GM23338 (cell line): ENCODE measurements around the gene SSTR4. TPM values are rescaled to one million over a fixed set of nuclear protein-coding genes. Genes with fewer than 3 reads are reported as not detected.

Experiments
- ATAC-seq: fragments of 200-7000 bp; cut with Tn5 transposase; 3 replicates; pipeline ENCODE4 v1.9.1; 2020
- DNase-seq: peaks from one replicate; pipeline ENCODE4 v3.0.0-alpha.2; 2015; ENCODE audit warnings: low spot score
- H2AFZ ChIP-seq: fragments of 200-600 bp; sonication (generic); 2 replicates; pipeline ENCODE4 v1.8.0; 2016; ENCODE audit warnings: antibody characterized with exemption, mild to moderate bottlenecking, moderate library complexity
- H3F3A ChIP-seq: fragments of 200-600 bp; sonication (generic); replicated peaks from 2 replicates; pipeline ENCODE4 v1.8.0; 2017; ENCODE audit warnings: antibody characterized with exemption, mixed run types, low read depth
- H3K27ac ChIP-seq: fragments of 200-600 bp; sonication (generic); 2 replicates; pipeline ENCODE4 v1.6.1; 2016; ENCODE audit warnings: low read depth
- H3K27me3 ChIP-seq: fragments of 200-600 bp; sonication (generic); 2 replicates; pipeline ENCODE4 v1.8.0; 2016; ENCODE audit warnings: mild to moderate bottlenecking, mixed run types, moderate library complexity; ENCODE audit not compliant: insufficient read depth
- H3K36me3 ChIP-seq: fragments of 200-600 bp; sonication (generic); 2 replicates; pipeline ENCODE4 v1.8.0; 2016; ENCODE audit warnings: mild to moderate bottlenecking; ENCODE audit not compliant: insufficient read depth
- H3K4me1 ChIP-seq: fragments of 200-600 bp; sonication (generic); 2 replicates; pipeline ENCODE4 v1.8.0; 2016; ENCODE audit warnings: mild to moderate bottlenecking, moderate library complexity; ENCODE audit not compliant: insufficient read depth
- H3K4me2 ChIP-seq: fragments of 200-600 bp; sonication (generic); 2 replicates; pipeline ENCODE4 v1.7.1; 2017; ENCODE audit warnings: mixed run types
- H3K4me3 ChIP-seq: fragments of 200-600 bp; sonication (generic); 2 replicates; pipeline ENCODE4 v1.6.1; 2016; ENCODE audit warnings: mixed run types
- H3K79me2 ChIP-seq: fragments of 200-600 bp; sonication (generic); replicated peaks from 2 replicates; pipeline ENCODE4 v1.8.0; 2017; ENCODE audit warnings: mild to moderate bottlenecking; ENCODE audit not compliant: insufficient read depth
- H3K9me2 ChIP-seq: fragments of 200-600 bp; sonication (generic); 2 replicates; pipeline ENCODE4 v1.8.0; 2017; ENCODE audit not compliant: insufficient read depth
- H4K20me1 ChIP-seq: fragments of 200-600 bp; sonication (generic); replicated peaks from 2 replicates; pipeline ENCODE4 v1.8.0; 2017; ENCODE audit warnings: mild to moderate bottlenecking; ENCODE audit not compliant: insufficient read depth
- H3K27ac Mint-ChIP-seq: 2 replicates; pipeline ENCODE4 v1.8.0; 2020; ENCODE audit warnings: inconsistent platforms, mild to moderate bottlenecking, moderate library complexity, mixed read lengths
- H3K27me3 Mint-ChIP-seq: 3 replicates; pipeline ENCODE4 v1.8.0; 2022; ENCODE audit warnings: low read depth, mild to moderate bottlenecking, moderate library complexity, mixed read lengths, inconsistent platforms; ENCODE audit not compliant: insufficient read depth, poor library complexity
- H3K36me3 Mint-ChIP-seq: 3 replicates; pipeline ENCODE4 v1.8.0; 2021; ENCODE audit warnings: low read depth, mild to moderate bottlenecking, inconsistent platforms, moderate library complexity, mixed read lengths
- H3K4me1 Mint-ChIP-seq: 3 replicates; pipeline ENCODE4 v1.8.0; 2020; ENCODE audit warnings: mild to moderate bottlenecking, inconsistent platforms, mixed read lengths
- H3K4me3 Mint-ChIP-seq: 3 replicates; pipeline ENCODE4 v1.8.0; 2021; ENCODE audit warnings: moderate library complexity, mild to moderate bottlenecking, inconsistent platforms, mixed read lengths
- H3K9me3 Mint-ChIP-seq: 3 replicates; pipeline ENCODE4 v1.8.0; 2020; ENCODE audit warnings: moderate library complexity, mild to moderate bottlenecking, inconsistent platforms, mixed read lengths
- CREB1 ChIP-seq: fragments of 250-450 bp; sonication (Bioruptor Pico); IDR thresholded peaks from 2 replicates; pipeline ENCODE4 v1.5.0; 2020; ENCODE audit warnings: low read depth, mild to moderate bottlenecking, moderate library complexity
- EZH2 ChIP-seq: fragments of 200-600 bp; sonication (generic); IDR thresholded peaks from one replicate; pipeline ENCODE4 v1.8.0; 2017; ENCODE audit warnings: antibody characterized with exemption, mild to moderate bottlenecking, low read depth; ENCODE audit not compliant: unreplicated experiment
- JUNB ChIP-seq: IDR thresholded peaks from one replicate; pipeline ENCODE4 v1.6.1; 2016; ENCODE audit warnings: antibody characterized with exemption; ENCODE audit not compliant: unreplicated experiment
- NANOG ChIP-seq: IDR thresholded peaks from 2 replicates; pipeline ENCODE4 v1.6.1; 2016; ENCODE audit warnings: antibody characterized with exemption, borderline replicate concordance
- POLR2AphosphoS5 ChIP-seq: IDR thresholded peaks from 2 replicates; pipeline ENCODE4 v1.6.1; 2016; ENCODE audit warnings: antibody characterized with exemption, low read depth
- STAT1 ChIP-seq: IDR thresholded peaks from one replicate; pipeline ENCODE4 v1.6.1; 2016; ENCODE audit warnings: antibody characterized with exemption; ENCODE audit not compliant: unreplicated experiment
- ZNF331 ChIP-seq: fragments of 250-450 bp; sonication (Bioruptor Pico); IDR thresholded peaks from 2 replicates; pipeline ENCODE4 v1.5.0; 2020; ENCODE audit warnings: low read depth, mild to moderate bottlenecking, moderate library complexity
- long read RNA-seq: library from polyadenylated mRNA; unstranded; transcript quantifications from one replicate; pipeline ENCODE4 v2.0.0, GENCODE V29; 2020; ENCODE audit not compliant: unreplicated experiment
- polyA plus RNA-seq: library from polyadenylated mRNA; unstranded; fragments of >200 nt; fragmentation: Nextera tagmentation; extraction: Ambion mirVana; gene quantifications from 2 replicates; pipeline ENCODE4 v1.2.1, GENCODE V29; 2016
- total RNA-seq: library from RNA; depleted of rRNA; stranded (reverse); fragments of >200 nt; shearing (Covaris generic); gene quantifications from 2 replicates; pipeline ENCODE4 v1.2.3, GENCODE V29; 2014; rRNA removed
- TF ChIP-seq, protein P1 (sequence below): IDR thresholded peaks from 2 replicates; pipeline ENCODE4 v1.6.1; 2016; ENCODE audit warnings: antibody characterized with exemption
- TF ChIP-seq, protein P2 (sequence below): IDR thresholded peaks from one replicate; pipeline ENCODE4 v1.6.1; 2018; ENCODE audit warnings: antibody characterized with exemption; ENCODE audit not compliant: unreplicated experiment
- TF ChIP-seq, protein P3 (sequence below), 2 experiments: fragments of 200-600 bp in 1 of 2; sonication (generic) in 1 of 2; conservative IDR thresholded peaks; 2 replicates each; pipeline versions ENCODE4 v1.5.1 to v1.6.1; 2016 to 2017; ENCODE audit warnings: antibody characterized with exemption in 2 of 2, low read depth in 2 of 2, mild to moderate bottlenecking in 2 of 2, moderate library complexity in 1 of 2
- TF ChIP-seq, protein P4 (sequence below): fragments of 250-450 bp; sonication (Bioruptor Pico); IDR thresholded peaks from 2 replicates; pipeline ENCODE4 v1.5.0; 2020; ENCODE audit warnings: mild to moderate bottlenecking, moderate library complexity

The SSTR4 gene, protein sequence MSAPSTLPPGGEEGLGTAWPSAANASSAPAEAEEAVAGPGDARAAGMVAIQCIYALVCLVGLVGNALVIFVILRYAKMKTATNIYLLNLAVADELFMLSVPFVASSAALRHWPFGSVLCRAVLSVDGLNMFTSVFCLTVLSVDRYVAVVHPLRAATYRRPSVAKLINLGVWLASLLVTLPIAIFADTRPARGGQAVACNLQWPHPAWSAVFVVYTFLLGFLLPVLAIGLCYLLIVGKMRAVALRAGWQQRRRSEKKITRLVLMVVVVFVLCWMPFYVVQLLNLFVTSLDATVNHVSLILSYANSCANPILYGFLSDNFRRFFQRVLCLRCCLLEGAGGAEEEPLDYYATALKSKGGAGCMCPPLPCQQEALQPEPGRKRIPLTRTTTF
- total RNA-seq, result not detected in 2 replicates
- not detected in 2 replicates for polyA plus RNA-seq
- long read RNA-seq, result 0 reads

DNA sequence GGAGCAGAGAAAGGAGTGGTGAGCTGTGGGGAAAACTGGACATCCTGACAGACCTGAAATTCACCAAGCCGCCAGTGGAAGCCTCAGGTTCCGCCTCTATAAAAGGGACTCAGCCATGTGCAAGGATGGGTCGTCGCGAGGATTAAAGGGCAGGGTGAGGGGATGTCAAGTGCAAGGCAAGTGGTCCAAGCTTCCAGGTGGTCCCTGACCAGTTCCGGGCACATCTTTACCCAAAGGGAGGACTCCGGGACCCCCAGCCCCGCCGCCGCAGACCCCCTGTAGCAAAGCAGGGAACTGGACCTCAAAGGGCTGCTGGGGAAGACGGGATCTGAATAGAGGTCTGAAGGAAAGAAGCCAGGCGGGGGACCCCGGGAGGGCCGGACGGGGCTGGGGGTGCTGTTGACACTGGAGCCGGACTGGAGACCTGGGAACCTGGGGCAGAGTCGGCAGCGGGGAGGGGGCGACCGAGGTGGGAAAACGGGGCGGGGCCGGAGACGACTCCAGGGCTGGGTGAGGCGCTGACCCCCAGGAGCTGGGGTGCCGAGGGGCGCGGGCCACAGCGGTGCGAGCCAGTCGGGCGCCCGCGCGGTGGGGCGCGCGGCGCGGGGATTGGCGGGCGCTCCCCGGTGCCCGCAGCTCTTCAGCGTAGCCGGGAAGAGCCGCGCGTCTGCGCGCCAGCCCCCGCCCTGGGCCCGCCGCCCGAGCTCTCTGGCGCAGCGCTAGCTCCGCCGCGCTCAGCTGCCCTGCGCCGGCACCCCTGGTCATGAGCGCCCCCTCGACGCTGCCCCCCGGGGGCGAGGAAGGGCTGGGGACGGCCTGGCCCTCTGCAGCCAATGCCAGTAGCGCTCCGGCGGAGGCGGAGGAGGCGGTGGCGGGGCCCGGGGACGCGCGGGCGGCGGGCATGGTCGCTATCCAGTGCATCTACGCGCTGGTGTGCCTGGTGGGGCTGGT lies at the start of gene SSTR4:
TSS of gene SSTR4 (plus strand) at position 592 of the 951 bp plus-strand sequence. CDS start at position 764, 172 bp downstream.
- Histone ChIP-seq H3K79me2 (no peaks in the 10 kb centered on the region), H2AFZ (peak within 1 kb of the TSS; percentile 52; the same call in 1 of the 2 replicates), H3F3A (no peaks in the 10 kb centered on the region), H3K27ac (no peak within 1 kb of the TSS), H3K4me2 (peak within 1 kb of the TSS; percentile 78), H3K9me2 (no peaks in the 10 kb centered on the region), H3K4me3 (peak within 1 kb of the TSS; percentile 54), H4K20me1 (no peaks in the 10 kb centered on the region), H3K27me3 (peaks cover 54% of the 10 kb centered on the region), H3K36me3 (no peaks in the 10 kb centered on the region), H3K4me1 (no peaks in the 10 kb centered on the region)
- Mint-ChIP-seq H3K4me1 (peaks cover 3% of the 10 kb centered on the region; the same call in 2 of the 3 replicates), H3K27me3 (peaks cover 44% of the 10 kb centered on the region), H3K9me3 (no peaks in the 10 kb centered on the region), H3K27ac (no peak within 1 kb of the TSS), H3K4me3 (peak within 1 kb of the TSS; percentile 52), H3K36me3 (no peaks in the 10 kb centered on the region)
- DNase-seq (peak; percentile 49), ATAC-seq (peak; percentile 93)
- TF ChIP-seq ZNF331 (CRISPR knock-in tag) (no peak), EZH2 (no peak), JUNB (no peak), STAT1 (no peak), NANOG (no peak), POLR2AphosphoS5 (no peak), CREB1 (CRISPR knock-in tag) (no peak)
- TF ChIP-seq, protein P1, sequence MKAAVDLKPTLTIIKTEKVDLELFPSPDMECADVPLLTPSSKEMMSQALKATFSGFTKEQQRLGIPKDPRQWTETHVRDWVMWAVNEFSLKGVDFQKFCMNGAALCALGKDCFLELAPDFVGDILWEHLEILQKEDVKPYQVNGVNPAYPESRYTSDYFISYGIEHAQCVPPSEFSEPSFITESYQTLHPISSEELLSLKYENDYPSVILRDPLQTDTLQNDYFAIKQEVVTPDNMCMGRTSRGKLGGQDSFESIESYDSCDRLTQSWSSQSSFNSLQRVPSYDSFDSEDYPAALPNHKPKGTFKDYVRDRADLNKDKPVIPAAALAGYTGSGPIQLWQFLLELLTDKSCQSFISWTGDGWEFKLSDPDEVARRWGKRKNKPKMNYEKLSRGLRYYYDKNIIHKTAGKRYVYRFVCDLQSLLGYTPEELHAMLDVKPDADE, result no peak
- TF ChIP-seq, protein P2, sequence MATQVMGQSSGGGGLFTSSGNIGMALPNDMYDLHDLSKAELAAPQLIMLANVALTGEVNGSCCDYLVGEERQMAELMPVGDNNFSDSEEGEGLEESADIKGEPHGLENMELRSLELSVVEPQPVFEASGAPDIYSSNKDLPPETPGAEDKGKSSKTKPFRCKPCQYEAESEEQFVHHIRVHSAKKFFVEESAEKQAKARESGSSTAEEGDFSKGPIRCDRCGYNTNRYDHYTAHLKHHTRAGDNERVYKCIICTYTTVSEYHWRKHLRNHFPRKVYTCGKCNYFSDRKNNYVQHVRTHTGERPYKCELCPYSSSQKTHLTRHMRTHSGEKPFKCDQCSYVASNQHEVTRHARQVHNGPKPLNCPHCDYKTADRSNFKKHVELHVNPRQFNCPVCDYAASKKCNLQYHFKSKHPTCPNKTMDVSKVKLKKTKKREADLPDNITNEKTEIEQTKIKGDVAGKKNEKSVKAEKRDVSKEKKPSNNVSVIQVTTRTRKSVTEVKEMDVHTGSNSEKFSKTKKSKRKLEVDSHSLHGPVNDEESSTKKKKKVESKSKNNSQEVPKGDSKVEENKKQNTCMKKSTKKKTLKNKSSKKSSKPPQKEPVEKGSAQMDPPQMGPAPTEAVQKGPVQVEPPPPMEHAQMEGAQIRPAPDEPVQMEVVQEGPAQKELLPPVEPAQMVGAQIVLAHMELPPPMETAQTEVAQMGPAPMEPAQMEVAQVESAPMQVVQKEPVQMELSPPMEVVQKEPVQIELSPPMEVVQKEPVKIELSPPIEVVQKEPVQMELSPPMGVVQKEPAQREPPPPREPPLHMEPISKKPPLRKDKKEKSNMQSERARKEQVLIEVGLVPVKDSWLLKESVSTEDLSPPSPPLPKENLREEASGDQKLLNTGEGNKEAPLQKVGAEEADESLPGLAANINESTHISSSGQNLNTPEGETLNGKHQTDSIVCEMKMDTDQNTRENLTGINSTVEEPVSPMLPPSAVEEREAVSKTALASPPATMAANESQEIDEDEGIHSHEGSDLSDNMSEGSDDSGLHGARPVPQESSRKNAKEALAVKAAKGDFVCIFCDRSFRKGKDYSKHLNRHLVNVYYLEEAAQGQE, result no peak
- TF ChIP-seq, protein P3, sequence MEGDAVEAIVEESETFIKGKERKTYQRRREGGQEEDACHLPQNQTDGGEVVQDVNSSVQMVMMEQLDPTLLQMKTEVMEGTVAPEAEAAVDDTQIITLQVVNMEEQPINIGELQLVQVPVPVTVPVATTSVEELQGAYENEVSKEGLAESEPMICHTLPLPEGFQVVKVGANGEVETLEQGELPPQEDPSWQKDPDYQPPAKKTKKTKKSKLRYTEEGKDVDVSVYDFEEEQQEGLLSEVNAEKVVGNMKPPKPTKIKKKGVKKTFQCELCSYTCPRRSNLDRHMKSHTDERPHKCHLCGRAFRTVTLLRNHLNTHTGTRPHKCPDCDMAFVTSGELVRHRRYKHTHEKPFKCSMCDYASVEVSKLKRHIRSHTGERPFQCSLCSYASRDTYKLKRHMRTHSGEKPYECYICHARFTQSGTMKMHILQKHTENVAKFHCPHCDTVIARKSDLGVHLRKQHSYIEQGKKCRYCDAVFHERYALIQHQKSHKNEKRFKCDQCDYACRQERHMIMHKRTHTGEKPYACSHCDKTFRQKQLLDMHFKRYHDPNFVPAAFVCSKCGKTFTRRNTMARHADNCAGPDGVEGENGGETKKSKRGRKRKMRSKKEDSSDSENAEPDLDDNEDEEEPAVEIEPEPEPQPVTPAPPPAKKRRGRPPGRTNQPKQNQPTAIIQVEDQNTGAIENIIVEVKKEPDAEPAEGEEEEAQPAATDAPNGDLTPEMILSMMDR (conservative IDR thresholded peaks at IDR 0.05; ENCODE audit: low read depth in 2 of 2), result no peak
- TF ChIP-seq, protein P4, sequence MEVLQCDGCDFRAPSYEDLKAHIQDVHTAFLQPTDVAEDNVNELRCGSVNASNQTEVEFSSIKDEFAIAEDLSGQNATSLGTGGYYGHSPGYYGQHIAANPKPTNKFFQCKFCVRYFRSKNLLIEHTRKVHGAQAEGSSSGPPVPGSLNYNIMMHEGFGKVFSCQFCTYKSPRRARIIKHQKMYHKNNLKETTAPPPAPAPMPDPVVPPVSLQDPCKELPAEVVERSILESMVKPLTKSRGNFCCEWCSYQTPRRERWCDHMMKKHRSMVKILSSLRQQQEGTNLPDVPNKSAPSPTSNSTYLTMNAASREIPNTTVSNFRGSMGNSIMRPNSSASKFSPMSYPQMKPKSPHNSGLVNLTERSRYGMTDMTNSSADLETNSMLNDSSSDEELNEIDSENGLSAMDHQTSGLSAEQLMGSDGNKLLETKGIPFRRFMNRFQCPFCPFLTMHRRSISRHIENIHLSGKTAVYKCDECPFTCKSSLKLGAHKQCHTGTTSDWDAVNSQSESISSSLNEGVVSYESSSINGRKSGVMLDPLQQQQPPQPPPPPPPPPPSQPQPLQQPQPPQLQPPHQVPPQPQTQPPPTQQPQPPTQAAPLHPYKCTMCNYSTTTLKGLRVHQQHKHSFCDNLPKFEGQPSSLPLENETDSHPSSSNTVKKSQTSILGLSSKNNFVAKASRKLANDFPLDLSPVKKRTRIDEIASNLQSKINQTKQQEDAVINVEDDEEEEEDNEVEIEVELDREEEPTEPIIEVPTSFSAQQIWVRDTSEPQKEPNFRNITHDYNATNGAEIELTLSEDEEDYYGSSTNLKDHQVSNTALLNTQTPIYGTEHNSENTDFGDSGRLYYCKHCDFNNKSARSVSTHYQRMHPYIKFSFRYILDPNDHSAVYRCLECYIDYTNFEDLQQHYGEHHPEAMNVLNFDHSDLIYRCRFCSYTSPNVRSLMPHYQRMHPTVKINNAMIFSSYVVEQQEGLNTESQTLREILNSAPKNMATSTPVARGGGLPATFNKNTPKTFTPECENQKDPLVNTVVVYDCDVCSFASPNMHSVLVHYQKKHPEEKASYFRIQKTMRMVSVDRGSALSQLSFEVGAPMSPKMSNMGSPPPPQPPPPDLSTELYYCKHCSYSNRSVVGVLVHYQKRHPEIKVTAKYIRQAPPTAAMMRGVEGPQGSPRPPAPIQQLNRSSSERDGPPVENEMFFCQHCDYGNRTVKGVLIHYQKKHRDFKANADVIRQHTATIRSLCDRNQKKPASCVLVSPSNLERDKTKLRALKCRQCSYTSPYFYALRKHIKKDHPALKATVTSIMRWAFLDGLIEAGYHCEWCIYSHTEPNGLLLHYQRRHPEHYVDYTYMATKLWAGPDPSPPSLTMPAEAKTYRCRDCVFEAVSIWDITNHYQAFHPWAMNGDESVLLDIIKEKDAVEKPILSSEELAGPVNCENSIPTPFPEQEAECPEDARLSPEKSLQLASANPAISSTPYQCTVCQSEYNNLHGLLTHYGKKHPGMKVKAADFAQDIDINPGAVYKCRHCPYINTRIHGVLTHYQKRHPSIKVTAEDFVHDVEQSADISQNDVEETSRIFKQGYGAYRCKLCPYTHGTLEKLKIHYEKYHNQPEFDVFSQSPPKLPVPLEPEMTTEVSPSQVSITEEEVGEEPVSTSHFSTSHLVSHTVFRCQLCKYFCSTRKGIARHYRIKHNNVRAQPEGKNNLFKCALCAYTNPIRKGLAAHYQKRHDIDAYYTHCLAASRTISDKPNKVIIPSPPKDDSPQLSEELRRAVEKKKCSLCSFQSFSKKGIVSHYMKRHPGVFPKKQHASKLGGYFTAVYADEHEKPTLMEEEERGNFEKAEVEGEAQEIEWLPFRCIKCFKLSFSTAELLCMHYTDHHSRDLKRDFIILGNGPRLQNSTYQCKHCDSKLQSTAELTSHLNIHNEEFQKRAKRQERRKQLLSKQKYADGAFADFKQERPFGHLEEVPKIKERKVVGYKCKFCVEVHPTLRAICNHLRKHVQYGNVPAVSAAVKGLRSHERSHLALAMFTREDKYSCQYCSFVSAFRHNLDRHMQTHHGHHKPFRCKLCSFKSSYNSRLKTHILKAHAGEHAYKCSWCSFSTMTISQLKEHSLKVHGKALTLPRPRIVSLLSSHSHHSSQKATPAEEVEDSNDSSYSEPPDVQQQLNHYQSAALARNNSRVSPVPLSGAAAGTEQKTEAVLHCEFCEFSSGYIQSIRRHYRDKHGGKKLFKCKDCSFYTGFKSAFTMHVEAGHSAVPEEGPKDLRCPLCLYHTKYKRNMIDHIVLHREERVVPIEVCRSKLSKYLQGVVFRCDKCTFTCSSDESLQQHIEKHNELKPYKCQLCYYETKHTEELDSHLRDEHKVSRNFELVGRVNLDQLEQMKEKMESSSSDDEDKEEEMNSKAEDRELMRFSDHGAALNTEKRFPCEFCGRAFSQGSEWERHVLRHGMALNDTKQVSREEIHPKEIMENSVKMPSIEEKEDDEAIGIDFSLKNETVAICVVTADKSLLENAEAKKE (CRISPR knock-in tag), result no peak
